Stimulated activated memory B cell treated with anti-CD40 and anti-IgM and Interleukin-4, amounts not matched to agents 10 μg/mL and 1 μg/mL and 100 μg/mL, for 72 hours (primary cell): Measurements from ENCODE around the gene FMN2.
"Not testable (repeated sequence)": the region's sequence is repeated elsewhere in the genome, so short reads cannot be mapped to it uniquely, and the experiment has no call there.

Source experiments
- ATAC-seq: fragments of 150-1000 bp; cut with Tn5 transposase; 2 replicates; pipeline ENCODE4 v1.10.0; 2021
- H3K27ac Mint-ChIP-seq: one replicate; pipeline ENCODE4 v1.8.0; 2022; ENCODE audit warnings: mild to moderate bottlenecking, mixed read lengths
- H3K27me3 Mint-ChIP-seq: one replicate; pipeline ENCODE4 v1.8.0; 2022; ENCODE audit warnings: mixed read lengths
- H3K36me3 Mint-ChIP-seq: one replicate; pipeline ENCODE4 v1.8.0; 2022; ENCODE audit warnings: mixed read lengths
- H3K4me1 Mint-ChIP-seq: one replicate; pipeline ENCODE4 v1.8.0; 2022; ENCODE audit warnings: mixed read lengths
- H3K4me3 Mint-ChIP-seq: one replicate; pipeline ENCODE4 v1.8.0; 2022; ENCODE audit warnings: mild to moderate bottlenecking, moderate library complexity, mixed read lengths
- H3K9me3 Mint-ChIP-seq: one replicate; pipeline ENCODE4 v1.8.0; 2022; ENCODE audit warnings: mixed read lengths

The FMN2 gene

GRCh38 chr1:240148333-240148732, 56.6 kb downstream of the FMN2 start:
- Mint-ChIP-seq H3K9me3 (peaks cover 4% of the 10 kb centered on the region), H3K4me1 (no peaks in the 10 kb centered on the region), H3K36me3 (no peaks in the 10 kb centered on the region), H3K27me3 (no peaks in the 10 kb centered on the region), H3K27ac (no peak overlapping the region), H3K4me3 (no peak overlapping the region)
- no peak for ATAC-seq

- no peaks in the 10 kb centered on the region for H3K4me1 Mint-ChIP-seq
- H3K27ac Mint-ChIP-seq = no peak overlapping the region
- peaks cover 4% of the 10 kb centered on the region for H3K9me3 Mint-ChIP-seq
- no peak for ATAC-seq
- H3K36me3 Mint-ChIP-seq = no peaks in the 10 kb centered on the region
- no peak overlapping the region for H3K4me3 Mint-ChIP-seq
- no peaks in the 10 kb centered on the region for H3K27me3 Mint-ChIP-seq
Observed at GRCh38 chr1:240149484-240150094, 57.9 kb downstream of the FMN2 start.

- no peak overlapping the region for H3K27ac Mint-ChIP-seq
- no peaks in the 10 kb centered on the region for H3K4me1 Mint-ChIP-seq
- H3K4me3 Mint-ChIP-seq = no peak overlapping the region
- peaks cover 4% of the 10 kb centered on the region for H3K9me3 Mint-ChIP-seq
- no peak for ATAC-seq
- H3K36me3 Mint-ChIP-seq = no peaks in the 10 kb centered on the region
- H3K27me3 Mint-ChIP-seq = no peaks in the 10 kb centered on the region
Observed at GRCh38 chr1:240151136-240151735, 59.6 kb downstream of the FMN2 start.

- H3K9me3 Mint-ChIP-seq = peaks cover 4% of the 10 kb centered on the region
- H3K4me3 Mint-ChIP-seq = no peak overlapping the region
- H3K27ac Mint-ChIP-seq = no peak overlapping the region
- H3K36me3 Mint-ChIP-seq = no peaks in the 10 kb centered on the region
- no peaks in the 10 kb centered on the region for H3K27me3 Mint-ChIP-seq
- no peaks in the 10 kb centered on the region for H3K4me1 Mint-ChIP-seq
- no peak for ATAC-seq
Observed at GRCh38 chr1:240152611-240153297, 61.1 kb downstream of the FMN2 start.

GRCh38 chr1:240155605-240156004, 63.9 kb downstream of the FMN2 start:
- Mint-ChIP-seq H3K9me3 (peaks cover 4% of the 10 kb centered on the region), H3K36me3 (no peaks in the 10 kb centered on the region), H3K4me3 (no peak overlapping the region), H3K27ac (no peak overlapping the region), H3K27me3 (no peaks in the 10 kb centered on the region), H3K4me1 (no peaks in the 10 kb centered on the region)
- no peak for ATAC-seq

DNA sequence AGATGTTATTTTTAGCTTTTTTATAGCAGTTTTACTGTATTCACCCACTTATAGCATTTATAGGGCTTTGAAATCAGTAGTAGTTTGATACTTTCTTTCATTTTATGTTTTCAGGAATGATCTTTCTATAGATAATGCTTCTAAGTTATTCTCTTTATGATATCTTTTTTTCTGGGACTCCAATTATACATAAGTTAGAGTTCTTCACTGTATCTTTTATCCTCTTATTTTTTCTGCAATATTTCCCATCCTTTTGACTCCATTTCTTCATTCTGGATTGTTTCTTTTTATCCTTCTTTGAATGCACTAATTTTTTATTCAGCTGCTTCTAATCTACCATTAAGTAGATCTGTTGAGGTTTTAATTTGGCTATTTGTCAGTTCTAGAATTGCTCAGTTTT, 73.1 kb downstream of the FMN2 start:
- H3K9me3 Mint-ChIP-seq = peaks cover 4% of the 10 kb centered on the region
- no peak for ATAC-seq
- no peaks in the 10 kb centered on the region for H3K27me3 Mint-ChIP-seq
- H3K4me3 Mint-ChIP-seq = no peak overlapping the region
- H3K36me3 Mint-ChIP-seq = no peaks in the 10 kb centered on the region
- no peak overlapping the region for H3K27ac Mint-ChIP-seq
- H3K4me1 Mint-ChIP-seq = no peaks in the 10 kb centered on the region

DNA sequence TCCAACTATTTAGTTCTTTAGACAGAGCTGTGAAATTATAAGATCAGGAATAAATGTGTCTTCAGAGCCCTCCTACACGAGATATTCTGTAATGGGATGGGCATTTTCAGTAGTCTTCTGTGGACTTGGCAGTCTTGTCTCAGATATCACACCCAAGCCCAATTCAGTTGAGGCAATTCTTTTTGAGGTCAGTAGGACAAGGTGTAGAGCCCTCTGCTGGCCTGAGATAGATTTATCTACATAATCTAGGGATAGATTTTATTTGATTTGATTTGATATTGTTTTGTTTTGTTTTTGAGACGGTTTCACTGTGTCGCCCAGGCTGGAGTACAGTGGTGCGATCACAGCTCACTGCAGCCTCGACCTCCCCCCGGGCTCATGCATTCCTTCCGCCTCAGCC, 77.5 kb downstream of the FMN2 start:
- Mint-ChIP-seq H3K9me3 (no peaks in the 10 kb centered on the region), H3K27me3 (no peaks in the 10 kb centered on the region), H3K36me3 (no peaks in the 10 kb centered on the region), H3K4me3 (no peak overlapping the region), H3K27ac (no peak overlapping the region), H3K4me1 (no peaks in the 10 kb centered on the region)
- ATAC-seq = no peak

DNA sequence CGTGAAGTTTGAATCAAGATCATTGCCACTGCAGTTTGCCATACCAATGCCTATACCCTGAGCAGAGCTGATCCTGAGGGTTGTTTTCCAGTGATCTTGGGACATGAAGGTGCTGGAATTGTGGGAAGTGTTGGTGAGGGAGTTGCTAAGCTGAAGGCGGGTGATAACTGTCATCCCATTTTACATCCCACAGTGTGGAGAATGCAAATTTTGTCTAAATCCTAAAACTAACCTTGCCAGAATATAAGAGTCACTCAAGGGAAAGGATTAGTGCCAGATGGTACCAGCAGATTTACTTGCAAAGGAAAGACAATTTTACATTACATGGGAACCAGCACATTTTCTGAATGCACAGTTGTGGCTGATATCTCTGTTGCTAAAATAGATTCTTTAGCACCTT, 78.6 kb downstream of the FMN2 start:
- no peak for ATAC-seq
- Mint-ChIP-seq H3K27me3 (no peaks in the 10 kb centered on the region), H3K9me3 (no peaks in the 10 kb centered on the region), H3K27ac (no peak overlapping the region), H3K4me1 (no peaks in the 10 kb centered on the region), H3K4me3 (no peak overlapping the region), H3K36me3 (no peaks in the 10 kb centered on the region)

DNA sequence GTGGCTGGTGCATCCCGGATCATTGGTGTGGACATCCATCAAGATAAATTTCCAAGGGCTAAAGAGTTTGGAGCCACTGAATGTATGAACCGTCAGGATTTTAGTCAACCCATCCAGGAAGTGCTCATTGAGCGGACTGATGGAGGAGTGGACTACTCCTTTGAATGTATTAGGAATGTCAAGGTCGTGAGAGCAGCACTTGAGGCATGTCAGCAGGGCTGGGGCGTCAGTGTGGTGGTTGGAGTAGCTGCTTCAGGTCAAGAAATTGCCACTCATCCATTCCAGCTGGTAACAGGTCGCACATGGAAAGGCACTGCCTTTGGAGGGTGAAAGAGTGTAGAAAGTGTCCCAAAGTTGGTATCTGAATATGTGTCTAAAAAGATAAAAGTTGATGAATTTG, 79.1 kb downstream of the FMN2 start:
- Mint-ChIP-seq H3K4me3 (no peak overlapping the region), H3K9me3 (no peaks in the 10 kb centered on the region), H3K4me1 (no peaks in the 10 kb centered on the region), H3K27me3 (no peaks in the 10 kb centered on the region), H3K36me3 (no peaks in the 10 kb centered on the region), H3K27ac (no peak overlapping the region)
- no peak for ATAC-seq

DNA sequence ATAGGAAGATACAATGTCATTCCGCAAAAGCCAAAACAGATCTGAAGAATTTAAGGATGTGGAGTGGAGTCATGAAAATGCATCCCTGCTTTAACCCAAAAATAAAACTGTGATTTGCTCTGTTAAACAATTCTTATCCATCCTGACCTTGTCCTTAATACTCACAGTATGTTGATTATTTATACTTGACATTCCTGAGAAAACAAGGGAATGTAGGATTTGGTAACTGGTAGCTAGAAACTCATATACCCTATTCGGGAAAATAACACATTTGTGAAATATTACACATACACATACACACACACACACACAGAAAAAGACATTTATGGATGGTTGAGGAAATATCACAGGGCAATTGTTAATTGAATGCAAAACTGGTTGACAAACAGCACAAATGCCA, 80.2 kb downstream of the FMN2 start:
- H3K27me3 Mint-ChIP-seq = no peaks in the 10 kb centered on the region
- H3K4me1 Mint-ChIP-seq = no peaks in the 10 kb centered on the region
- H3K27ac Mint-ChIP-seq = no peak overlapping the region
- no peaks in the 10 kb centered on the region for H3K36me3 Mint-ChIP-seq
- no peak overlapping the region for H3K4me3 Mint-ChIP-seq
- no peaks in the 10 kb centered on the region for H3K9me3 Mint-ChIP-seq
- no peak for ATAC-seq

DNA sequence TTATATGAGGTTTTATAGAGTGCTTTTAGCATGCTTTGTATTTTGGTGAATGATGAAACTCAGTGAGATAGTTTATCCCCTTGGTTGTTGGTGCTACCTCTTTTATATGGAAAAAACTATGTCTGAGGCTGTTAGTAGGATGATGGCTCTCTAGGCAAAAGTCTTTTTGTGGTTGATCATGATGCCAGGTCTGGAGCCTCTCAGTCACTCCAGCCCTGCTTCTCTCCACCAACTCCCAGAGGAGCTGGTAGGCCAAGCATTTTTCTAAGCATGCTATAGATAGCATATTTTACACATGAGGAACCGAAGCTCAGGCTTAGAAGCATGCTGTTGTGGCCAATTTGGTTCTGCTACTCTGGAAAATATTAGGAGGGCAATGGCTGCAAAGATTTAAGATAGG, 82.2 kb downstream of the FMN2 start:
- H3K27me3 Mint-ChIP-seq = no peaks in the 10 kb centered on the region
- H3K4me3 Mint-ChIP-seq = no peak overlapping the region
- no peaks in the 10 kb centered on the region for H3K4me1 Mint-ChIP-seq
- no peak for ATAC-seq
- no peak overlapping the region for H3K27ac Mint-ChIP-seq
- H3K9me3 Mint-ChIP-seq = no peaks in the 10 kb centered on the region
- no peaks in the 10 kb centered on the region for H3K36me3 Mint-ChIP-seq

DNA sequence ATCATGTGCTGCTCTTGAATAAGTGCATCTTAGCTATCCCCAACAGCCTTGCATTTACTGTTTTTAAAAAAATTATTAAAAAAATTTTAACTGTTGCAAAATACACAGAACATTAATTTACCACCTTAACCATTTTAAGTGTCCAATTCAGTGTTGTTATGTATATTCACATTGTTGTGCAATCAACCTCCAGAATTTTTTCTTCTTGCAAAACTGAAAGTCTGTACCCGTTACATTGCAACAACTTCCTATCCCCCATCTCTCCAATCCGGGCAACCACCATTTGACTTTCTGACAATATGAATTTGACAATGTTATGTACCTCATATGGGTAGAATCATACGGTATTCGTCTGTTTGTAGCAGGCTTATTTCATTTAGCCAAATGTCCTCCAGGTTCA, 83.1 kb downstream of the FMN2 start:
- H3K27ac Mint-ChIP-seq = no peak overlapping the region
- H3K27me3 Mint-ChIP-seq = no peaks in the 10 kb centered on the region
- H3K9me3 Mint-ChIP-seq = no peaks in the 10 kb centered on the region
- no peak for ATAC-seq
- no peaks in the 10 kb centered on the region for H3K36me3 Mint-ChIP-seq
- no peaks in the 10 kb centered on the region for H3K4me1 Mint-ChIP-seq
- H3K4me3 Mint-ChIP-seq = no peak overlapping the region

DNA sequence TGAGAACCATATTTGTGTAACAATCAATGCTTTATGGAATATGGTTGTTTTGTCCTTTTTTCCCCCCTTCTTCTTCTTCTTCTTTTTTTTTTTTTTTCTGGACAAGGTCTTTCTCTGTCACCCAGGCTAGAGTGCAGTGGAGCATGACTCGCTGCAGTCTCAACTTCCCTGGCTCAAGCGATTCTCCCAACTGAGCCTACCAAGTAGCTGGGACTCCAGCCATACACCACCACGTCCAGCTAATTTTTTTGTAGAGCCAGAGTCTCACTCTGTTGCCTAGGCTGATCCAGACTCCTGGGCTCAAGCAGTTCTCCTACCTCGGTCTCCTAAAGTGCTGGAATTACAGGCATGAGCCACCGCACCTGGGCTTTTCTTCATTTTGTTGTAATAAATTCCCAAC, 86.7 kb downstream of the FMN2 start:
- Mint-ChIP-seq H3K27me3 (no peaks in the 10 kb centered on the region), H3K9me3 (no peaks in the 10 kb centered on the region), H3K36me3 (no peaks in the 10 kb centered on the region)

GRCh38 chr1:240184682-240185081, 93.0 kb downstream of the FMN2 start:
- H3K36me3 Mint-ChIP-seq, H3K27me3 Mint-ChIP-seq, H3K27ac Mint-ChIP-seq, ATAC-seq, H3K9me3 Mint-ChIP-seq, H3K4me1 Mint-ChIP-seq, H3K4me3 Mint-ChIP-seq: not testable (repeated sequence)

More for the DNA sequence above, 86.7 kb downstream of the FMN2 start:
- no peak for ATAC-seq
- no peak overlapping the region for H3K4me3 Mint-ChIP-seq
- H3K4me1 Mint-ChIP-seq = no peaks in the 10 kb centered on the region
- H3K27ac Mint-ChIP-seq = no peak overlapping the region

GRCh38 chr1:240188139-240188538, 96.5 kb downstream of the FMN2 start:
- Mint-ChIP-seq H3K9me3 (no peaks in the 10 kb centered on the region), H3K27me3 (peaks cover 11% of the 10 kb centered on the region), H3K27ac (no peak overlapping the region)

GRCh38 chr1:240189386-240189989, 97.8 kb downstream of the FMN2 start:
- H3K4me1 Mint-ChIP-seq = peaks cover 5% of the 10 kb centered on the region

More at GRCh38 chr1:240188139-240188538, 96.5 kb downstream of the FMN2 start:
- peaks cover 5% of the 10 kb centered on the region for H3K4me1 Mint-ChIP-seq
- no peak overlapping the region for H3K4me3 Mint-ChIP-seq
- no peak for ATAC-seq
- H3K36me3 Mint-ChIP-seq = no peaks in the 10 kb centered on the region

More at GRCh38 chr1:240189386-240189989, 97.8 kb downstream of the FMN2 start:
- no peak for ATAC-seq
- Mint-ChIP-seq H3K4me3 (no peak overlapping the region), H3K9me3 (no peaks in the 10 kb centered on the region), H3K27ac (no peak overlapping the region), H3K36me3 (no peaks in the 10 kb centered on the region), H3K27me3 (peaks cover 11% of the 10 kb centered on the region)
